NCI-H1092 treated with DMSO at 0.1 percent for 48 hours (cell line): ENCODE results near the gene PTPRM.
A peak's percentile ranks its signal among the peaks of the same experiment; 100 is the strongest.

Experiments used
- DNase-seq: peaks from one replicate; lab custom pipeline; 2025; lab: John Stamatoyannopoulos, UW

Gene PTPRM

GRCh38 chr18:8004792-8005191 is 437.7 kb downstream of the PTPRM start:
- no peak for DNase-seq

- DNase-seq, result no peak
Observed at GRCh38 chr18:8005870-8006569, 438.9 kb downstream of the PTPRM start.

GRCh38 chr18:8006979-8007378 is 439.9 kb downstream of the PTPRM start:
- DNase-seq, result no peak

GRCh38 chr18:8008033-8008432 is 440.9 kb downstream of the PTPRM start:
- DNase-seq, result peak; percentile 15

GRCh38 chr18:8011361-8011760 is 444.2 kb downstream of the PTPRM start:
- no peak for DNase-seq

GRCh38 chr18:8011906-8012305 is 444.8 kb downstream of the PTPRM start:
- DNase-seq, result no peak

GRCh38 chr18:8018701-8019331 is 451.7 kb downstream of the PTPRM start:
- no peak for DNase-seq

GRCh38 chr18:8019600-8019999 is 452.5 kb downstream of the PTPRM start:
- no peak for DNase-seq

- DNase-seq, result no peak
Observed at GRCh38 chr18:8020132-8020846, 453.2 kb downstream of the PTPRM start.

- DNase-seq, result no peak
Observed at GRCh38 chr18:8029061-8029460, 461.9 kb downstream of the PTPRM start.

- DNase-seq, result no peak
Observed at GRCh38 chr18:8029731-8030130, 462.6 kb downstream of the PTPRM start.

GRCh38 chr18:8030201-8030600 is 463.1 kb downstream of the PTPRM start:
- no peak for DNase-seq

- DNase-seq, result no peak
Observed at GRCh38 chr18:8031496-8031895, 464.4 kb downstream of the PTPRM start.

GRCh38 chr18:8034674-8035073 is 467.6 kb downstream of the PTPRM start:
- no peak for DNase-seq

- no peak for DNase-seq
Observed at GRCh38 chr18:8036551-8036950, 469.4 kb downstream of the PTPRM start.

- no peak for DNase-seq
Observed at GRCh38 chr18:8037296-8037695, 470.2 kb downstream of the PTPRM start.

- DNase-seq, result no peak
Observed at GRCh38 chr18:8040021-8040420, 472.9 kb downstream of the PTPRM start.

GRCh38 chr18:8041526-8042111 is 474.5 kb downstream of the PTPRM start:
- no peak for DNase-seq

GRCh38 chr18:8044004-8044403 is 476.9 kb downstream of the PTPRM start:
- DNase-seq, result no peak

GRCh38 chr18:8045160-8045883 is 478.2 kb downstream of the PTPRM start:
- DNase-seq, result no peak

GRCh38 chr18:8045884-8046281 is 478.8 kb downstream of the PTPRM start:
- DNase-seq, result no peak

GRCh38 chr18:8046441-8046840 is 479.3 kb downstream of the PTPRM start:
- no peak for DNase-seq
